Measurements from ENCODE around the gene KRTAP9-6.

DNA sequence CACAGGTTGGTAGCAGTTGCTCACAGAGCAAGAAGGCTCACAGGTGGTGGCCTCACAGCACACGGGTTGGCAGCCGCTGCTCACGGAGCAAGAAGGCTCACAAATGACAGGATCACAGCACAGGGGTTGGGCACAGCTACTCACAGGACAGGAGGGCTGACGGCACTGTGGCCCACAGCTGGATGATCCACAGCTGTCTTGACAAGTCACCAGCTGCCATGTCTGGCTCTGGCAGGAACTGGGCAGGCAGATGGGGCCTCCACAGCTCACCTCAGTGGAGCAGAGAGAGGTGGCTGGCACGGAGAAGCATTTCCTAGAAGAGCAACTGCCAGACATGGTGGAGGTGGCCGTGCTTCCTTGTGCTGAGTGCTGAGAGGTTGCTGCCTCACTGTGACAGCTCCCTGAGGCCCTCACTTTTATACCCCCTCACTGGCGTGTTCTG, 43.8 kb downstream of the KRTAP9-6 start, which contains the start of gene KRTAP16-1:
- TF ChIP-seq KLF13 (CRISPR knock-in tag; IDR thresholded peaks at IDR 0.05), result no peak
- TF ChIP-seq ZNF788 (CRISPR knock-in tag; IDR thresholded peaks at IDR 0.05; ENCODE audit: borderline replicate concordance), result no peak
- TF ChIP-seq, protein P1, sequence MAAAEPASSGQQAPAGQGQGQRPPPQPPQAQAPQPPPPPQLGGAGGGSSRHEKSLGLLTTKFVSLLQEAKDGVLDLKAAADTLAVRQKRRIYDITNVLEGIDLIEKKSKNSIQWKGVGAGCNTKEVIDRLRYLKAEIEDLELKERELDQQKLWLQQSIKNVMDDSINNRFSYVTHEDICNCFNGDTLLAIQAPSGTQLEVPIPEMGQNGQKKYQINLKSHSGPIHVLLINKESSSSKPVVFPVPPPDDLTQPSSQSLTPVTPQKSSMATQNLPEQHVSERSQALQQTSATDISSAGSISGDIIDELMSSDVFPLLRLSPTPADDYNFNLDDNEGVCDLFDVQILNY (CRISPR knock-in tag; conservative IDR thresholded peaks at IDR 0.05), result no peak
- TF ChIP-seq ZNF781 (CRISPR knock-in tag; IDR thresholded peaks at IDR 0.05; ENCODE audit: borderline replicate concordance, not compliant biosample characterization), result no peak
